Measurements from ENCODE around the gene RBL2. TPM values are rescaled to one million over a fixed set of nuclear protein-coding genes. Genes with fewer than 3 reads are reported as not detected.

RBL2 gene
- total and polyA plus RNA-seq, 12 donors = 18.7 to 48.5 (median 34.3) TPM

DNA sequence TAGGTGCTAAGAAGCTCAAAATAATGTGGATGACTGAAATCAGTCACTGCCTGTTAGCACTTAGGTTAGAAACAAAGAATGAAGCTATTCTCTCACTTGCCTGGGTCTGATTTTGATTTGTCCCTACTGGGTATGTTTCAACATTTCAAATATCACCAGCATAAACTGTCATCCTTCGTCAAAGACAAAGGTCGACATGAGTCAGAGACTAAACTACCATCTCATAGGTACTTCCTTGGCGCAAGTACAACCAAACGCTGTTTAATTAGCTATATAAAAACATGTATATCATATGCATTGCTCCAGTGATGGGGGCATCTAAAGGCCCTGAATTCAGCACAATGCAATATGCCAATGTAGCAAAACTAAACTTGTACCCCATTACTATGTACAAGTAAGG lies 64.7 kb downstream of the RBL2 start:
- 91% methylated on average over 4 of the region's 4 CpGs for WGBS, 2 donors
- ATAC-seq = no peak
- DNase-seq = no peak
- no peak overlapping the region for H3K27ac ChIP-seq
- H3K36me3 ChIP-seq = peaks cover 0 to 62% (median 42%) of the 10 kb centered on the region in 9 donors
- H3K27me3 ChIP-seq = no peaks in the 10 kb centered on the region
- no peaks in the 10 kb centered on the region for H3K9me3 ChIP-seq
- peaks cover 0 to 30% (median 22%) of the 10 kb centered on the region in 9 donors for H3K4me1 ChIP-seq
- no peak overlapping the region for H3K4me3 ChIP-seq
- TF ChIP-seq CTCF (IDR thresholded peaks at IDR 0.05) = no peak
- intact Hi-C loops (cut with DNase I) = loop anchor here in 1 of 10 donors (10.0 kb wide), 1 partner anchor 54 kb away; no protein-coding TSS in a partner anchor

DNA sequence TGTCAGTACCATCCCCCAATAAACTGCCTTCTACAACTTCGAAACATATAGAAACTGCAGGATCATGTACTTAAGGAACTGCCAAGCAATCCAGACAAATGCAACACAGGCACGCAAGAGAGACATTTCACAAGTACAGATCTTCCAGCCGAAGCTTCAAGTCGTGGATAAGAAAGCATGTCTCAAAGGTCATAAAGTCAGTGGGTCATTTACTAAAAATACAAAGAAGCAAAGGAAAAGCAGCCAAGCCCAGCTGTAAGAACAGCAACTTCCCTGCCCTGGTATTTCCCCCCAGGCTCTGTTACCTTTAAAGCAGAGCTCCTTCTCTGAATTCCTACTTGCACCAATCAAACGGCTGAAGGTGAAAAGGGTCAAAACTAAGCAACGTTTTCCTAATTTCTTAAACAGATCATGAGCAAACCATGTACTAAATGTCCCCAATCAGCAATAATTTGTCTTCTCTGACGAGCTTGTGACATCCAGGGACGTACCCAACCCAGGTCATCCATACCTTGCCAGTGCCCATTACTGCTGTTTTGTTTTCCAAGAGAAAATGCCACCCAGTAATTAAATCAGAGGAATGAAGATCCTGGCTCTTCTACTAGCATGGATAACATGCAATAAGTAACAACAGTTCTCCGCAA lies 67.1 kb downstream of the RBL2 start:
- peaks cover 5 to 47% (median 40%) of the 10 kb centered on the region in 9 donors for H3K4me1 ChIP-seq

DNA sequence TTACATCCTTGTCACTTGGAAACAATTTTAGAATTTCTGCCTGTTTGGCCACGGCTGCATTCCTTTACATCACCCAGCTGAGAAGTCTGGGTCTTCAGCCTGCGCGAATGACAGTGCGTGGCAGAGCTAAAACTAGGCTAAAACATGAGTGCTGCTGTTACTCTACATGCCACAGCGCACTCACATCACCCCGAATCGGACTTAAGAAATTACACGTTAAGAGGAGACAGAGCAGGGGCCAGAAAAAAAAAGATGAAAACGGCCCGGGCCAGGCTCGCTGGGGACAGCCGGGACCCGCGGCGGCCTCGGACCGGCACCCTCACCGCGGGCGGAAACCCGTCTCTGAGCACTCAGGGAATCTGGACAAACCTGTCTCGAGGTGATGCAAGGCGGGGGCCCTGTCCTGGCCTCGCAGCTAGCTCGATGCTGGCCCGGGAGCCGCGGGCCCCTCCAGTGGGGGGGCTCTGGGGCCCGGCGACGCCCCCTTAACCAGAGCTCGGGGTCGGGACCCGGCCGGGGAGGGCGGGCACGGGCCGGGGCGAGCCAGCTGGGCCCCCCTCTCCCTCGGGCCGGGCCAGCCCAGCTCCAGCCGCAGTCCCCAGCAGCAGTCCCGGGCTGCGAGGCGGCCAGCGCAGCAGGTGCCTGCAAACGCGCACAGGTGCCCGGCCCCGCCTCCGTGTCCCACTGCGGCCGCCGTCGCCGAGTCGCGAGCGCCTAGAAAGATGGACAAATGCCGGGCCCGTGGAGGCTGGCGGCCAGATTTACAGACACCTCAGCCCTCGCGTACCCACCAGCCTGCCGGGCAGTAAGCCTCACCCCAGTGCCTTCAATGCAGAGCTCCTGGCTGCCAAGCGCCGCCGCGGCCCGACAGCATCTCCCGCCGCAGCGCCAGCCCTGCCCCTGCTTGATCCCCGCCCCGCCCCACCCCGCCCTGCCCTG lies 68.3 kb downstream of the RBL2 start, which contains the start of gene AKTIP:
Gene AKTIP (minus strand): TSS at position 879 of the 939 bp plus-strand sequence. CDS start 2,950 bp downstream, outside the sequence.
- peaks cover 0 to 26% (median 12%) of the 10 kb centered on the region in 9 donors for H3K36me3 ChIP-seq
- intact Hi-C loops (cut with DNase I) = loop anchor here in 6 of 10 donors (2.0 to 10.0 kb wide), 3 partner anchors 68 to 1425 kb away; partner anchors contain the start of gene RBL2 (in 5 of the 6)
- TF ChIP-seq CTCF (IDR thresholded peaks at IDR 0.05) = no peak
- H3K4me1 ChIP-seq = peaks cover 5 to 47% (median 40%) of the 10 kb centered on the region in 9 donors
- no peaks in the 10 kb centered on the region for H3K27me3 ChIP-seq
- DNase-seq (no peak), ATAC-seq (peak; percentile 2 to 63 (median 4))
- 0 to 1% methylated on average over 63 to 76 of the region's 76 CpGs for WGBS, 2 donors
- H3K4me3 ChIP-seq = peak within 1 kb of the TSS; percentile 83 to 99 (median 88)
- no peaks in the 10 kb centered on the region for H3K9me3 ChIP-seq
- H3K27ac ChIP-seq = peak within 1 kb of the TSS; percentile 91 to 99 (median 94)

More for the DNA sequence above, 67.1 kb downstream of the RBL2 start:
- no peak for ATAC-seq
- no peak for TF ChIP-seq CTCF (IDR thresholded peaks at IDR 0.05)
- no peak for DNase-seq
- intact Hi-C loops (cut with DNase I) = loop anchor here in 2 of 10 donors (5.0 to 10.0 kb wide), 2 partner anchors 67 to 1426 kb away; partner anchors contain the start of gene RBL2 (in 1 of the 2)
- Histone ChIP-seq H3K9me3 (no peaks in the 10 kb centered on the region), H3K27ac (peak overlapping the region; percentile 5 to 95 (median 88)), H3K27me3 (no peaks in the 10 kb centered on the region), H3K36me3 (peaks cover 0 to 39% (median 19%) of the 10 kb centered on the region in 9 donors), H3K4me3 (peak overlapping the region in 9 of 10 donors; percentile 85 to 99 (median 91))
- WGBS, 2 donors = 39 to 41% methylated on average over 9 of the region's 9 CpGs

Data from heart right ventricle (tissue), 16 donors.